GM18861 (cell line): ENCODE results near the gene SHROOM2.
"Not testable (repeated sequence)": the region's sequence is repeated elsewhere in the genome, so short reads cannot be mapped to it uniquely, and the experiment has no call there.

Experiments
- ATAC-seq: cut with Tn5 transposase; IDR thresholded peaks from one replicate; pipeline ENCODE4 v1.9.1; 2021; ENCODE audit not compliant: unreplicated experiment

Gene SHROOM2

DNA sequence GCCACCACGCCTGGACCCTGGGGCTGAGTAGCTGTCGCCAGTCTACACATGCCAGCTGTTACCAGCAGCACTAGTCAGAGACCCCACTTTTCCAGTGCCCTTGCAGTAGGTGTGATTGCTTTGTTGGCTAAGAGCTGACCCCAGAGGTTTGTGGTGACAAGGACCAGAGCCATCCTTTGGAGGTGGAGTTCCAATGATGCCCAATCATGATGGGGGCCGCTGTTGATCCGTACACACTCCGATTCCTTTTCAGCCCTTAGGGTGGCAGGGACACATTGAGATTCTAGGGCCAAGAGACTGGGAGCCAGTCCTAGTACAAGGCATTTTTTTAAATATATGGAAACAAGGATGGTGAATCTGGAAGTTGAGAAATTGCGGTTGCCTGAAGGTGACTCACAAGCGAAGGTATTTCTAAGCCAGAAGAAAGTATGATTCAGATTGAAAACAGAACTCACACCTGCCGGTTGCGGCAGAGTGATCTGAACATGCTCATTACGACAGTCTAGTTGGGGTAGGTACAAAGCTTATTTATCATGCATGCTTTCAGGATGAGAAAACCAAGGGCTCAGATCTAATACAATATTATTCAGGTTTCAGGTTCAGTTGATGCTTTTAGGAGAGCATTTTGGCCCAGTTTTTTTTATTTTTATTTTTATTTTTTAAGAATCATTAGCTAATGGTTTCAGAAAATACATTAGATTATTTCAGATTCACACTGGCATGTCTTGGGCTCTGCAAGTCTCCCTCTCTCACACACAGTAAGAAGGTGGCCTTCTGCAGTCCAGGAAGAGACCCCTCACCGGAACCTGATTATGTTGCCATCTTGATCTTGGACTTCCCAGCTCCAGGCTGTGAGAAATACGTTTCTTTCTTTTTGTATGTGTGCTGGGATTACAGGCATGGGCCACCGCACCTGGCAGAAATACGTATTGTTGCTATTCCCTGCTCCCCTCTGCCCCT, 43.4 kb downstream of the SHROOM2 start:
- ATAC-seq: peak; percentile 77

DNA sequence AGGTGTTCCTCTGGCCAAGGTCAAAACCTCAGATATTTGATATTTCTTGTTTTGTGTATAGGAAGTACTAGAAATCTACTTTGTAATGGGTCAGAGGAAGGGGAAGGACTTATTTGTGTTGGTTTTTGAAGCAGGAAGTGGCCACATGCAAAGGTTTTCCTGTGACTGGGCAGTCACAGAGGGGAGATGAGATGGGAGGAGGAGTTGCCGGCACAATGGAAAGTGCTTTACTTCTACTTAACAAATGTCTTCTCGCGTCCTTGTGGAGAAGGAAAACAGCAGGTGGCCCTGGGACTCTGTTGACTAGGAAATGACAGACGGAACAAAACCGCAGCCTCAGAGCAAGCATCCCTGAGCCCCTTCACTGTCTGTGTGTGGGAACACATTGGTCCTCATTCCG, 46.6 kb downstream of the SHROOM2 start:
- ATAC-seq: no peak

DNA sequence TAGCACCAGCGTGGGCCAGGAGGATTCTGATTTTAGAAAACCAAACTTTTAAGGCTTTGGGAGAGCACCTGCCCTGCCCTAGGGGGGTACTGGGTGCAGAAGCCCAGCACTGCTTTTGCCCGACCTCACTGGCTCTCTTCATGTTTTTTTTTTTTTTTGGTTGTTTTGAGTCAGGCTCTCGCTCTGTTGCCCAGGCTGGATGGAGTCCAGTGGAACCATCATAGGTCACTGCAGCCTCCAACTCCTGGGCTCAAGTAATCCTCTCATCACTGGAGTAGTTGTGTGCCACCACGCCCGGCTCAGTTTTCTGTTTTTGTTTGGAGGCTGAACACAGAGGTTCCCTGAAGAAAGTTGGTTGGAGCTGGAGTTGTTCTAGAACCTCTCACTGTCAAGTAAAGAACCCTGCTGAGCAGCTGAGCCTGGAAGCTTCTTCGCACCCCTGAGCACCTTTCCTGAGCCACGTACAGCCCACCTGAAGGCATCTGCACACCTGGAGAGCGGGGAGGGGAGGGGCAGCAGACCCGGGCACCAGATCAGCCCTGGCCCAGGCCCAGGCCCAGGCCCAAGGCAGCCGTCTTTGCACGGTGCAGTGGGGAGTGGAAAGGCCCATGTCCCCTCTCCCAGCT, 49.5 kb downstream of the SHROOM2 start:
- ATAC-seq: no peak

DNA sequence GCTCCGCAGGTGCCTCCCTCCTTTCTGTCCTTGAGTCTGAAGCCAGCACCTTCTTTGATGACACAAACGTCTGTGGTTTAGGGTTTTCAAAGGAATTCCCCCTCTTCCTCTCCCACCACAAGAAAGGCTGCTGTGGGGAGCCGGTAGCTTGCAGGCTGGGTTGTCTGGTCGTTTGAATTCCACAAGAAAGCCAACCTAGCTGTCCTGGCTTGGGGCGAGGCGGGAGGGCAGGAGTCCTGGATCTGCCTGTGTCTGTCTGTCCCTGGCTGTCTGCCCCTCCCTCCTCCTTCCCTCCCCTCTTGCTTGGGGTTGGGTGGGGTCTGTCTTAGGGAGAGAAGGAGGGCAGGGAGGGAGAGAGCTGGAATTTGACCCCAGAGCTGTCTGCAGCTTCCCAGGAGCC, 56.3 kb downstream of the SHROOM2 start:
- ATAC-seq: no peak

DNA sequence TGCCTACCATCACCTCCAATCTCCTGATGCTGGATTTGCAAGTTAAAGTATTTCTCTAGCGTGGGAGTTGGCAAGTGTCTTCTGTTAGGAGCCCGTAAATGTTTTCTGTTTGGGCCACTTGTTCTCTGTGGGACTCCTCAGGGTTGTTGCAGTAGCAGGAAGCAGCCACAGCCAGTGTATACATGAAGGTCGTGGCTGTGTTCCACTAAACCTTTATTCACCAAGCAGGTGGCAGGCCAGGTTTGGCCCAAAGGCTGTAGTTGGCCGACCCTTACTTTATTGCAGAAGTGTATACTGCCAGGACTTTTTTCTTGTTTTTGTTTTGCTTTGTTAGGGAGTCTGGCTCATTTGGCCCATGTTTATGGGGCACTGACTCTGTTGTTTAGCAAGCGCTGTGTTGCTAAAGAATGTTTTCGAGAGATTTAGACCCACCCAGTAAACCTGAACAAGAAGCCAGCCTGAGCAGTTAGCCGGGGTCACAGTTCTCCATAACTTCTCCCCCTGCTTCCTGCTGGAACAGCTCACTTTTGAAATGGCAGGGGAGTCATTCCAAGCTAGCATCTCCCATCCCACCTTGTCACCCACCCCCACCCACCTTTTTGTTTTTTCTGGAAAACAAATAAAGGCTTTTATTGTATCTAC, 58.8 kb downstream of the SHROOM2 start:
- ATAC-seq: no peak

DNA sequence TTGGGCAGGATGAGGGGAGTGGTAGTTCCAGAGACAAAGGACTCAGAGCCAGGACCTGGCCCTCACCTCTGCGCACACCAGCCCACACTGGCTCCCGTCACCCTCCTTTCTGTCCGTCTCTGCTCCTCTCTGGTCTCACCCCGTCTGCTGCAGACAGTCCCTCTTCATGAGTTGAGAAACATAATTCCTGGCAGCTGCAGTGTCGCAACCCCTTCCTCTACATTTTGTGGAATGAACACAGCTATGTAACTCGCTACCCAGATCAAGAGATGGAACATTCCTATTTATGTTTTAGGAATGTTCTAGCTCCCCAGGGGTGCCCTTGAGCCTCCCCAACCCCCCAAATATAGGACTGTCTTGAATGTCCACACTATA, 59.3 kb downstream of the SHROOM2 start:
- ATAC-seq: no peak

DNA sequence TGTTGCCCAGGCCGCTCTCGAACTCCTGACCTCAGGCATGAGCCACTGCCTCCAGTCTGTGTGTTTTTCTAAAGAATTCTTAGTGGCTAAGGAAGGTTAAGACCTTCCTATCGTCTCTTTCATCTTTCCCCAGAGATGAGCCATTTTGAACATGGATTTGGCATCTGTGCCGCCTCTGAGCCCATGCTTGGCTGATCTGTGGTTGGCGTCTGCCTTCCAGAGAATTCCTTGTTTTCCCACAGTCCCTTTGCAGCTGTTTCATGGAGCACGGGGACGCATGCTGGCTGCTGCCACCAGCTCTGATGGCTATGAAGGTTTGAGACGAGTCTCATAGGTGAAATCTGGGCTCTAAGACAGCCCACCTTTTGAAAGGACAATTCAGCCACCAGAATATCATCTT, 60.4 kb downstream of the SHROOM2 start:
- ATAC-seq: no peak

DNA sequence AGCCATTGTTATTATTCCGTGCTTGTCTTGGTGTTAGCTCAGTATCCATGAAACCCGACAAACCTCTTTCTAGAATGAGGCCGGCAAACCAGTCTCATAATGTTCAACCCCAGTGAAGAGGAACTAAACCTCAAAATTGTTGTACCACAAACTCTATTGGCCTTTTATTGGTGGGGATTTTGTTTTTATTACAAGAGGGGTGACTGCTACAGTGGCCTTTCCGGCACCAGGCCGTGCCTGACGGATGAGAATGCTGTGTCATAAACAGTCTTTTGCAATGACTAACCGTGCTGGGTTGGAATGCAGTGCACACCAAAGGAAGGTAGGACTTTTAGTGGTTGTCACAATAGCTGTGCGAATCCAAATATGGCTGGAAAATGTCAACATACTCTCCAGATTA, 60.8 kb downstream of the SHROOM2 start:
- no peak for ATAC-seq

DNA sequence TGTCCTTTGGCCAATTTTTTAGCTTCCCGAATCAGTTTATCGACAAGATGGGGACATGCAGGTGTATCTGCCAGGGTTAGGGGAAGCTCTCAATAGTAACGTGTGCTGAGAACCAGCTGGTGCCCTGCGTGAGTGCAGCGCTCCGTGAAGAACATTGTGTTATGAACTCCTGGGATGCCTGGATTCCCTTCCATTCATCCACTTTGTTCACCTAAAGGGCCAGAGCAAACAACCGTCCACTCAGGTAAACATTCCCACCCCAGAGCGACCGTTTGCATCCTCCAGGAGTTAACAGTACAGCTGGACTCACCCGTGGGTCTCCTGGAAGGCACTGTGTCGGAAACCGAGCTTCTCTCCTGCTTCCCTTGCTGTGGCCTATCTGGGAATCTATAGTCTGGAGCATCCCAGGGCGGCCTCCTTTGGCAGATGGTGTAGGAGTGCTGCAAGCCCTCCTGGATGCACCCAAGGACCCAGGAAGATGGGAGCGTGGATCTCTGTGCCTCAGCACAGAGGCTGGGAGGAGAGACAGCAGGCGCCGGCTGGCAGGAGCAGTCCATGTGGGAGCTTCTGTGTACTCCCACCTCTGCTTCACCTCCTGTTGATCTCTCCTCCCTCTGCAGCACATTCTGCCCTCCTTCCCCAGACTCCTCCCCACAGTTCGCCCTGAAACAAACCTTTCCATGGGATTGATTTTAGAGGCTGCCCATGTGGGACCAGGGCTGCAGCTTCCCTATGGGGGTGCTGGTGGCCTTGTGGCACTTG, 62.7 kb downstream of the SHROOM2 start:
- ATAC-seq: no peak

DNA sequence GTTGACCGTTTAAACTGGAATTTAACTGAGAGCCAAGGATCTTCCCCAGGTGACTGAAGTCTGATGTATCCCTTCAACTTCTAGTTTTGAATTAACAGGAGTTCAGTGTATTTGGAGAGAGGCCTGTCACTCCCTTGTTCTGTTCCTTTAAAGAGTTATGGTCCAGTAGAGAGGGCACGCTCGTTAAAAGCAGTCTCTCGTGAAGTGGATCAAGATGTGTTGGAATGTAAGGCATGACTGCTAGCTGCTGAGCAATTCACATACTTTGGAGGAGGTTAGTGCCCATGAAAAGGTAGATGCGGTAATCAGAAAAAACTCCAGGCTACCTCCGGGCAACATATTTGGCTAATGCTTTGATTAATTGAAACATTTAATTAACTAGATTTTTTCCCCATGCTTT, 65.7 kb downstream of the SHROOM2 start:
- ATAC-seq: no peak

DNA sequence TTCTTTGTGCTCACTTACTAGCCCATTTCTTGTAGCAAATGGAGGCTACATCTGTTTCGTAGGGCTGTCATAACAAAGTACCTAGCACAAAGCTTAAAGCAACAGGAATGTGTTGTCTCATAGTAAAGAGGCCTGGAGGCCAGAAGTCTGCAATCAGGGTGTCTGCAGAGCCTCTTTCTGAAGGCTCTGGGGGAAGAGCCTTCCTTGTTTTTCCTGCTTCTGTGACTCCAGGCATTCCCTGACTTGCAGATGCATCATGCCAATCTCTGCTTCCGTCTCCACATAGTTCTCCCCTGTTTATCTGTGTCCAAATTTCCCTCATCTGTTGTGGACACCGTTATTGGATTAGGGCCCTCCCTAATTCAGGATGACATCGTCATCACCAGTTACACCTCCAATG, 67.1 kb downstream of the SHROOM2 start:
- no peak for ATAC-seq

DNA sequence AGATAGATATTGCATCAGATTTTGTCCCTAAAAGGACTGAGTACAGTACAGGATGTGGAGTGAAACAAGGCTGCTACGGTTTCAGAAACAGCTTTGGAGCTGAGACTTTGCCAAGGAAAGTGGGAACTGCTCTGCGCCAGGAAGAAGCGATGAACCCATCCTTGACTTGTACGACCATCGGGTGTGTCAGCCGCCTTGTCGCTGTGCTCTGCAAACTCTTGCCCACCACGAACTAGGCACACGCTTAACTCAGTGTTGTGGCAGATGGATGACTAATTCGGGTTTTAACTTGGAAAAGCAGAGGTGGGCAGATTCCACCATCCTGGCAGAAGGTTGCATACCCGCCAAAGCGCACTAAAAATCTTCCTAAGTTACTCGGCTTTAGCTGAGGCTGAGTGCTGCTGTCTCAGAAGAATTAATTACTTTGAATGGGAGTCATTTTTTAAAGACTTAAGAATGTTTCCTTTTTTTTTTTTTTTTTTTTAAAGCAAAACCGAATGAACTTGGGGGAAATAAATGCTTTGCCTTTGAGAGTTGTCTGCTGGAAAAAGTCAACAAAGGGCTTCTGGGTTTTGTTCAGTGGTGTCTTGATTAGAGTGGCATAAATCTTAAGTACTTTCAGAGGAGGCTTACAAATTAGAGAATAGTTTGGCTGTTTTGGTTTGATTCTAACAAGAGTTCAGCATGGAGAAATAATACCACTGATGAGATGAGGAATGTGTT, 69.5 kb downstream of the SHROOM2 start:
- no peak for ATAC-seq

DNA sequence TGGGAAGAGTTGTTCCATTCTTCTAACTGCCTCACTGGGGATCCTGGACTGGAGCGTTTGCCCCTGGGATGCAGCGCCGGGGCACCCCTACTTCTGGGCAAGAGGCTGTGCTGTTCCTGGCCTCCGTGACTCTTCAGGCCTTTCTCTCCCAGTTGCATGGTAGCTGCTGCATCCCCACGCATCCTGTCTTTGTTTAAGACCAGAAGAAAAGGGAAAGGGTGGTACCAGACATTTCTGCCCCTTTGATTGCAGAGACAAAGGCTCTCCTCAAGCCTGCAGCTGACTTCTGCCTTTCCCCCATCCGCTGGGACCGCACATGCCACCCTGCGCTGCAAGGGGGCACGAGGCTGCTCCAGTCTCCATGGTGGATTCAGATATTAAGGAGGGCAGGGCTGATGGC, 70.4 kb downstream of the SHROOM2 start:
- ATAC-seq: no peak

DNA sequence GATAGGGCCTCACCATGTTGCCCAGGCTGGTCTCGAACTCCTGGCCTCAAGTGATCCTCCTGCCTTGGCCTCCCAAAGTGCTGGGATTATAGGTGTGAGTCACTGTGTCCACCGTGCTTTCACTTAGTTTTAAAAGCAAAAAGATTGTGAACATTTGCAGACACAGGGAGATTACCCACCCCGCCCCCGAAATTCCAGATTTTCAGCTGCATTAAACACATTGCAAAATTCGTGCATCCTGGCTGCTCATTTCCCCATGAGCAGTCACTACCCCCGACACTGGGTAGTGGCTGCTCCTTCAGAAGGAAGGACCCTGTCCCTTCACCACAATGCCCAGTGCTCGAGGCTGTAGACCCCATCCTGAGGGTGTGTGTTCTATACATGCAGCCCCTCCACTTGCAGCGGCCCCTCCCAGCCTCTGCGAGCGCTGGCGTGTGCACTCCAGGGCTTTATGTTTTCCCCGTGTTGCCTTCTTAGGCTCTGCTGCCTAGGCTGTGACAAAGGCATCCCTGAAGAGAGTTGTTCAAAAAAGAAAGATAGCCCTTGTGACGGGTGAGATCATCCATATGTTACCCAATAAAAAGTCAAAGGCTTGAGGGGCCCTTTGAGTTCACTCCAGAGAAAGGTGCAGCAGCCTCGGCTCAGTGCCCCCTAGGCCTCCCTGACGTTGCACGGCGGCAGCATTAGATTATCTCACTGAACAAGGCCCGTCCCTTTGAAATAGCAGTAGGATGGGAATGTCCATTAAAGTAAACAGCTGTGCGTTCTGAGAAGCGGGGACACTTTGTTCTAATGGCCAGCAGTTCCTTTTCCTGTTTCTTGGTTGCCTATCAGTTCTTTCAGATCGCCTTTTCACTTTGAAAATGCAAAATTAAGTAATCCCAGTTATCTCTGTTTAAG, 71.6 kb downstream of the SHROOM2 start:
- no peak for ATAC-seq

DNA sequence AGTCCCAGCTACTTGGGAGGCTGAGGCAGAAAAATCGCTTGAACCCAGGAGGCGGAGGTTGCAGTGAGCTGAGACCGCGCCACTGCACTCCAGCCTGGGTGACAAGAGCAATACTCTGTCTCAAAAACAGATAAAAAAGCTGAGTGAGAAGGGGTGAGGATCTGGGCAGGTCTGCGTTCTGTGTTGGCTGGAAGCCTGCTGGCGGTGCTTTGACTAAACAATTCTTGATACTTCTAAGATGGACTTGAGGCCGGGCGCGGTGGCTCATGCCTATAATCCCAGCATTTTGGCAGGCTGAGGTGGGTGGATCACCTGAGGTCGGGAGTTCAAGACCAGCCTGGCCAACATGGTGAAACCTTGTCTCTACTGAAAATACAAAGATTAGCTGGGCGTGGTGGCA, 72.5 kb downstream of the SHROOM2 start:
- not testable (repeated sequence) for ATAC-seq

DNA sequence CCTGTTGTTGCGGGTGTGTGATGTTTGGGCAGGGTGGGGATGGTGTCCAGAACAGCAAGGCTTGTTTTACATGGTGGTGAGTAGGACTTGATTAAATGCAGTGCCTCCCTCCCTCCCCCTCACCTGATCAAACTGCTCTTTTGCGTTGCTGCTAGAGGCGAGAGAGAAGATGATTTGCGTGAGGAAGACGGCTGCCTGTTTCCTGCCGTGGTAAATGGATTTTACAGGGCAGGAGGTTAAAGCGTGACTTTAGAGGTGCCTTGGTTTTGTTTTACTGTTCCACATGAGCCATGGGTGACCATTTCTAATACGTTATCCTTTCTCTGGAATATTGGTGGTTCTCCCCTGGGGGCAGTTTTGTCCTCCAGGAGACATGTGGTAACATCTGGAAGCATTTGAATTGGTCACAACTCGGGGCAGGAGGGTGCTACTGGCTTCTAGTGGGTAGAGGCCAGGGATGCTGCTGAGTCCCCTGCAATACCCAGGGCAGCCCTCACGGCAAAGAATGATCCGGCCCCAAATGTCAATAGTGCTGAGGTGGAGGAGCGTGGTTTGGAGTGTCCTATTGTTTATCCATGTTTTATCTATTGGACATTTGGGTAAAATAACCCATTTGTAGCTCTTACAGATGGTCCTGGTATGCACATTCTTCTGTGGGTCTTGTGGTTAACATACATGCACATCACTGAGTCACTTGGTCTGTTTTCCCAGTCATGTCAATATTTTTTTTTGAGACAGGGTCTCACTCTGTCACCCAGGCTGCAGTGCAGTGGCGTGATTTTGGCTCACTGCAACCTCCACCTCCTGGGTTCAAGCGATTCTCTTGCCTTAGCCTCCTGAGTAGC, 73.7 kb downstream of the SHROOM2 start:
- no peak for ATAC-seq

DNA sequence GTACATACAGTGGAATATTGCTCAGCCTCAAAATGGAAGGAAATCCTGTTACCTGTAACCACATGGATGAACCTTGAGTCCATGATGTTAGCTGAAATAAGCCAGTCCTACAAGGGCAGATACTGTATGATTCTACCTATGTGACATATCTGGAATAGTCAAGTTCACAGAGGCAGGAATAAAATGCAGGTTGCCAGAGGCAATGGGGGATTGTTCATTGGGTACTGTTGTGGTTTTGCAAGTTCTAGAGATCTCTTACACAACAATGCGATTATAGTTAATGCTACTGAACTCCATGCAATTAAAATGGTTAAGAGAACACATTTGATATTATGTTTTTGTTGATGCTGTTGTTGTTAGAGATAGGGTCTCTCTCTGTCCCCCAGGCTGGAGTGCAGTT, 74.6 kb downstream of the SHROOM2 start:
- no peak for ATAC-seq

DNA sequence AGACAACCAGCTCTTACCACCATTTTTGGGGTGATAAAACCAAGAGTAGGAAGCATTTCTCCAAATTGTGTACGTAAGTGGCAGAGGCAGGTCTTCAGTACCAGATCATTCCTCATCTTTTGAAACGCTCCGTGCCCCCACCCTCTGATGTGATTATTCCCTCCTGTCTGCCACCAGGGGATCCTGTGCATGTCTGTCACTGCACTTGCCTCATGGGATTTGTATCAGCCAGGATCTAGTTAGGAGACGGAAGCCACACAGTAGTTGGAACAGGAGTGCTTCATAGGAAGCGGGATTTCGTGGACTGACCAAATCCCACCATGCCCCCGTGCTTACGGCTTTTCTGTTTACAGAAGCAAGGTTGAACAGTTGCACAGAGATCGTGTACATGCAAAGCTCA, 75.5 kb downstream of the SHROOM2 start:
- no peak for ATAC-seq

DNA sequence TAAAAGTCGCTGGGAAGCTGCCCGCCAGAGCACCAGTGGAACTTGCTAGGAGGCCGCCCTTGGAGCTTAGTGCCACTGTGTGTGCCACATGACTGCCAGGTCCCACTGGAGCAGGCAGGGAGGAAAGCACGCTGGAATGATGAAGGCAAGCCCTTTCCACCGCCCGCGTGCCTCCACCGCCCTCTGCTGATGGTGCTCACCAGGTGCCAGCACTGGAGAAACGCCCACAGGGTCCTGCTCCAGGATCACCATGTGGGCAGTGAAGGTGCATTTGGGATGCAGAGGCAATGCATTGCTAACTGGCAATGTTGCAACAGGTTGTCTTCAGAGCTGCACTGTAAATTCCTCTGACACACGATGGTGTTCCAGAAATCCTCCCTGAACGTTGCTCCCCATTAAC, 76.3 kb downstream of the SHROOM2 start:
- no peak for ATAC-seq
